Panc1 (cell line): Measurements from ENCODE around the gene OR2T12. TPM values are rescaled to one million over a fixed set of nuclear protein-coding genes. Genes with fewer than 3 reads are reported as not detected.
"Not testable (repeated sequence)": the region's sequence is repeated elsewhere in the genome, so short reads cannot be mapped to it uniquely, and the experiment has no call there.

ENCODE experiments used
- ATAC-seq: fragments of 200-7000 bp; cut with Tn5 transposase; 2 replicates; pipeline ENCODE4 v1.9.1; 2020; ENCODE audit warnings: mild to moderate bottlenecking, moderate library complexity
- BruUV-seq: library from RNA; stranded (reverse); fragments of 400-500 nt; replicated peaks from 2 replicates; lab custom pipeline; 2021; lab: Mats Ljungman, UMichigan
- CTCF ChIA-PET: fragments of 300-600 bp; sonication (Branson Sonifier 250); formaldehyde crosslinking; loops from one replicate; lab custom pipeline; 2022; ENCODE audit warnings: antibody characterized with exemption; lab: Charles Lee
- POLR2A ChIA-PET: fragments of 300-600 bp; sonication (Branson Sonifier 250); formaldehyde crosslinking; loops from one replicate; lab custom pipeline; 2022; ENCODE audit warnings: antibody characterized with exemption; lab: Charles Lee
- DNase-seq: peaks from one replicate; pipeline ENCODE4 v3.0.0-alpha.2; 2010; ENCODE audit warnings: low read depth, low spot score
- H3K27ac ChIP-seq: 2 replicates; pipeline ENCODE4 v1.5.1; 2011; ENCODE audit warnings: mild to moderate bottlenecking, low read length, inconsistent platforms
- H3K27me3 ChIP-seq: fragments of 200-500 bp; sonication (Bioruptor generic); 2 replicates; pipeline ENCODE4 v1.6.0; 2014; ENCODE audit warnings: low read length, inconsistent platforms; ENCODE audit not compliant: control insufficient read depth, insufficient read depth
- H3K36me3 ChIP-seq: fragments of 200-500 bp; sonication (Bioruptor generic); 2 replicates; pipeline ENCODE4 v1.5.1; 2014; ENCODE audit warnings: inconsistent platforms, mild to moderate bottlenecking, low read length, moderate library complexity; ENCODE audit not compliant: control insufficient read depth, insufficient read depth
- H3K4me1 ChIP-seq: 2 replicates; pipeline ENCODE4 v1.5.1; 2011; ENCODE audit warnings: inconsistent platforms, mild to moderate bottlenecking, low read length, moderate library complexity; ENCODE audit not compliant: control insufficient read depth, insufficient read depth
- H3K4me3 ChIP-seq, 2 experiments: 2 replicates each; pipeline ENCODE4 v1.5.1; 2011 to 2012; ENCODE audit warnings: low read depth in 2 of 2, low read length in 2 of 2, mild to moderate bottlenecking in 2 of 2, inconsistent platforms in 1 of 2, moderate library complexity in 1 of 2
- H3K9me3 ChIP-seq: fragments of 200-500 bp; sonication (Bioruptor generic); 2 replicates; pipeline ENCODE4 v1.5.1; 2014; ENCODE audit warnings: low read depth, mild to moderate bottlenecking, inconsistent platforms, low read length, moderate library complexity; ENCODE audit not compliant: control insufficient read depth, insufficient read depth
- CTCF ChIP-seq: fragments of 450-650 bp; IDR thresholded peaks from 2 replicates; pipeline ENCODE4 v1.5.1; 2017; ENCODE audit warnings: mild to moderate bottlenecking
- POLR2AphosphoS5 ChIP-seq: IDR thresholded peaks from 2 replicates; pipeline ENCODE4 v1.6.1; 2012; ENCODE audit warnings: mild to moderate bottlenecking, low read depth, low read length, moderate library complexity
- SIN3A ChIP-seq: IDR thresholded peaks from 2 replicates; pipeline ENCODE4 v1.6.1; 2012; ENCODE audit warnings: low read depth, mild to moderate bottlenecking, low read length, moderate library complexity, borderline replicate concordance; ENCODE audit not compliant: insufficient read depth
- TCF7L2 ChIP-seq: IDR thresholded peaks from 2 replicates; pipeline ENCODE4 v1.6.1; 2011; ENCODE audit warnings: mild to moderate bottlenecking, low read depth, low read length, inconsistent platforms
- in situ Hi-C: cut with HindIII; loops from 2 replicates; pipeline ENCODE4 v1.10.0; 2016; ENCODE audit warnings: low sequenced_read_pairs, low pct_unique_long_range_greater_than_20kb
- intact Hi-C: fragments of 100-400 bp; cut with micrococcal nuclease; formaldehyde crosslinking; loops from one replicate; pipeline ENCODE4 v1.10.0; 2022; ENCODE audit not compliant: unreplicated experiment
- total RNA-seq: library from RNA; stranded (reverse); gene quantifications from one replicate; pipeline ENCODE4 v1.2.1, GENCODE V29; 2021; ENCODE audit not compliant: unreplicated experiment
- TF ChIP-seq, protein P1 (sequence below), 2 experiments: IDR thresholded peaks; 2 replicates each; pipeline ENCODE4 v1.6.1; 2011 to 2012; ENCODE audit warnings: low read depth in 2 of 2, control low read depth in 1 of 2, low read length in 1 of 2, mild to moderate bottlenecking in 1 of 2, moderate library complexity in 1 of 2; ENCODE audit not compliant: insufficient read depth in 1 of 2

OR2T12 gene
- total RNA-seq, 1 experiment from 2014 or later: not detected

GRCh38 chr1:248268178-248268577 lies 35.0 kb downstream of the OR2T12 start:
- CTCF ChIA-PET: no interaction called here
- BruUV-seq: no TSS peak

DNA sequence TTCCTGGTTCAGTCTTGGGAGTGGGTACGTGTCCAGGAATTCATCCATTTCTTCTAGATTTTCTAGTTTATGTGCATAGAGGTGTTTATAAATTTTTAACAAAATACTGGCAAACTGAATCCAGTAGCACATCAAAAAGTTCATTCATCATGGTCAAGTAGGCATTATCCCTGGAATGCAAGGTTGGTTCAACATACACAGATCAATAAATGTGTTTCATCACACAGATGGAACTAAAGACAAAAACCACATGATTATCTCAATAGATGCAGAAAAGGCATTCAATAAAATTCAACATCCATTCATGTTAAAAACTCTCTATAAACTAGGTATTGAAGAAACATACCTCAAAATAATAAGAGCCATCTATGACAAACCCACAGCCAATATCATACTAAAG lies 43.9 kb downstream of the OR2T12 start:
- H3K4me3 ChIP-seq, CTCF ChIA-PET, H3K27me3 ChIP-seq, intact Hi-C loops, BruUV-seq, DNase-seq, H3K36me3 ChIP-seq, POLR2A ChIA-PET, H3K4me1 ChIP-seq, ATAC-seq, in situ Hi-C loops, H3K27ac ChIP-seq, H3K9me3 ChIP-seq: not testable (repeated sequence)

More at GRCh38 chr1:248268178-248268577, 35.0 kb downstream of the OR2T12 start:
- ATAC-seq: no peak
- in situ Hi-C loops (no loop called here), intact Hi-C loops (no loop called here)
- H3K4me1 ChIP-seq: no peaks in the 10 kb centered on the region
- no peak overlapping the region for H3K4me3 ChIP-seq
- H3K9me3 ChIP-seq: no peaks in the 10 kb centered on the region
- no peaks in the 10 kb centered on the region for H3K36me3 ChIP-seq
- no peak for TF ChIP-seq CTCF
- TF ChIP-seq TCF7L2: no peak
- no peak for TF ChIP-seq SIN3A
- TF ChIP-seq POLR2AphosphoS5: no peak
- TF ChIP-seq, protein P1, sequence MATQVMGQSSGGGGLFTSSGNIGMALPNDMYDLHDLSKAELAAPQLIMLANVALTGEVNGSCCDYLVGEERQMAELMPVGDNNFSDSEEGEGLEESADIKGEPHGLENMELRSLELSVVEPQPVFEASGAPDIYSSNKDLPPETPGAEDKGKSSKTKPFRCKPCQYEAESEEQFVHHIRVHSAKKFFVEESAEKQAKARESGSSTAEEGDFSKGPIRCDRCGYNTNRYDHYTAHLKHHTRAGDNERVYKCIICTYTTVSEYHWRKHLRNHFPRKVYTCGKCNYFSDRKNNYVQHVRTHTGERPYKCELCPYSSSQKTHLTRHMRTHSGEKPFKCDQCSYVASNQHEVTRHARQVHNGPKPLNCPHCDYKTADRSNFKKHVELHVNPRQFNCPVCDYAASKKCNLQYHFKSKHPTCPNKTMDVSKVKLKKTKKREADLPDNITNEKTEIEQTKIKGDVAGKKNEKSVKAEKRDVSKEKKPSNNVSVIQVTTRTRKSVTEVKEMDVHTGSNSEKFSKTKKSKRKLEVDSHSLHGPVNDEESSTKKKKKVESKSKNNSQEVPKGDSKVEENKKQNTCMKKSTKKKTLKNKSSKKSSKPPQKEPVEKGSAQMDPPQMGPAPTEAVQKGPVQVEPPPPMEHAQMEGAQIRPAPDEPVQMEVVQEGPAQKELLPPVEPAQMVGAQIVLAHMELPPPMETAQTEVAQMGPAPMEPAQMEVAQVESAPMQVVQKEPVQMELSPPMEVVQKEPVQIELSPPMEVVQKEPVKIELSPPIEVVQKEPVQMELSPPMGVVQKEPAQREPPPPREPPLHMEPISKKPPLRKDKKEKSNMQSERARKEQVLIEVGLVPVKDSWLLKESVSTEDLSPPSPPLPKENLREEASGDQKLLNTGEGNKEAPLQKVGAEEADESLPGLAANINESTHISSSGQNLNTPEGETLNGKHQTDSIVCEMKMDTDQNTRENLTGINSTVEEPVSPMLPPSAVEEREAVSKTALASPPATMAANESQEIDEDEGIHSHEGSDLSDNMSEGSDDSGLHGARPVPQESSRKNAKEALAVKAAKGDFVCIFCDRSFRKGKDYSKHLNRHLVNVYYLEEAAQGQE (IDR thresholded peaks at IDR 0.05; ENCODE audit: insufficient read depth in 1 of 2, low read depth in 2 of 2, low read length in 1 of 2): no peak
- H3K27ac ChIP-seq: no peak overlapping the region
- H3K27me3 ChIP-seq: no peaks in the 10 kb centered on the region
- DNase-seq: no peak
- POLR2A ChIA-PET: no interaction called here

- CTCF ChIA-PET: no interaction called here
Measured at GRCh38 chr1:248243204-248243603, 60.0 kb downstream of the OR2T12 start.

More at GRCh38 chr1:248243204-248243603, 60.0 kb downstream of the OR2T12 start:
- POLR2A ChIA-PET: no interaction called here
- no peak for TF ChIP-seq POLR2AphosphoS5
- TF ChIP-seq CTCF: peak; percentile 89
- TF ChIP-seq SIN3A: no peak
- TF ChIP-seq TCF7L2: no peak
- TF ChIP-seq, protein P1 (IDR thresholded peaks at IDR 0.05; ENCODE audit: insufficient read depth in 1 of 2, low read depth in 2 of 2, low read length in 1 of 2): no peak
- Histone ChIP-seq H3K4me3 (peak overlapping the region in 1 of 2 experiments; percentile 6; a peak in 1 of 4 replicates), H3K36me3 (no peaks in the 10 kb centered on the region), H3K27me3 (no peaks in the 10 kb centered on the region), H3K27ac (no peak overlapping the region), H3K4me1 (no peaks in the 10 kb centered on the region), H3K9me3 (no peaks in the 10 kb centered on the region)
- intact Hi-C loops: no loop called here
- no TSS peak for BruUV-seq
- DNase-seq: peak; percentile 20
- in situ Hi-C loops: no loop called here
- ATAC-seq: 0 out of 2 replicates have a peak, but pooled peaks have one; percentile 42
